Retinal pigment epithelial cell (primary cell): ENCODE measurements around the gene PCDH8.

Source experiments
- DNase-seq: peaks from one replicate; pipeline ENCODE4 v3.0.0-alpha.2; 2010; ENCODE audit warnings: low read depth
- H3K4me3 ChIP-seq: 2 replicates; pipeline ENCODE4 v1.5.1; 2011; ENCODE audit warnings: mild to moderate bottlenecking, low read length, control low read depth, moderate library complexity
- CTCF ChIP-seq: conservative IDR thresholded peaks from 2 replicates; pipeline ENCODE4 v1.5.1; 2011; ENCODE audit warnings: low read depth, low read length, control low read depth, inconsistent platforms

The PCDH8 gene

GRCh38 chr13:52808842-52809219, 39.6 kb downstream of the PCDH8 start:
- H3K4me3 ChIP-seq = no peak overlapping the region
- no peak for DNase-seq
- no peak for TF ChIP-seq CTCF

- H3K4me3 ChIP-seq = no peak overlapping the region
- TF ChIP-seq CTCF = no peak
- no peak for DNase-seq
Observed at GRCh38 chr13:52806029-52806428, 42.4 kb downstream of the PCDH8 start.

- DNase-seq = no peak
- TF ChIP-seq CTCF = no peak
- no peak overlapping the region for H3K4me3 ChIP-seq
Observed at GRCh38 chr13:52804202-52804641, 44.2 kb downstream of the PCDH8 start.

GRCh38 chr13:52800856-52801255, 47.6 kb downstream of the PCDH8 start:
- no peak for DNase-seq
- no peak for TF ChIP-seq CTCF
- no peak overlapping the region for H3K4me3 ChIP-seq

- TF ChIP-seq CTCF = no peak
- H3K4me3 ChIP-seq = no peak overlapping the region
- no peak for DNase-seq
Observed at GRCh38 chr13:52798770-52799430, 49.5 kb downstream of the PCDH8 start.

- TF ChIP-seq CTCF = no peak
- no peak for DNase-seq
- H3K4me3 ChIP-seq = no peak overlapping the region
Observed at GRCh38 chr13:52797176-52797575, 51.3 kb downstream of the PCDH8 start.

- no peak for DNase-seq
- H3K4me3 ChIP-seq = no peak overlapping the region
- TF ChIP-seq CTCF = no peak
Observed at GRCh38 chr13:52794589-52794988, 53.9 kb downstream of the PCDH8 start.
